HepG2 (cell line): ENCODE results near the gene MYRIP.

Experiments
- NFATC3 ChIP-seq: sonication (generic); formaldehyde crosslinking; IDR thresholded peaks from 2 replicates; pipeline ENCODE4 v1.5.1; 2020; ENCODE audit warnings: mild to moderate bottlenecking, missing genetic modification reagents
- RBAK ChIP-seq: sonication (generic); formaldehyde crosslinking; IDR thresholded peaks from 2 replicates; pipeline ENCODE4 v1.5.1; 2020; ENCODE audit warnings: mild to moderate bottlenecking, missing genetic modification reagents
- ZNF138 ChIP-seq: sonication (generic); formaldehyde crosslinking; IDR thresholded peaks from 2 replicates; pipeline ENCODE4 v1.5.0; 2020; ENCODE audit warnings: mild to moderate bottlenecking, low read depth, missing genetic modification reagents

GRCh38 chr3:40191850-40192448 lies 382.5 kb downstream of the MYRIP start:
- TF ChIP-seq ZNF138 (no peak), NFATC3 (no peak), RBAK (CRISPR knock-in tag) (no peak)
